Stimulated activated CD4-positive, alpha-beta T cell treated with anti-CD3 and anti-CD28 coated beads, Interleukin-15, amount 100 ng/mL, for 1 hour (primary cell): ENCODE data around the gene DHRS13.
"Not testable (repeated sequence)": the region's sequence is repeated elsewhere in the genome, so short reads cannot be mapped to it uniquely, and the experiment has no call there.

Source experiments
- DNase-seq, 2 donors: peaks; one replicate each; pipeline ENCODE4 v3.0.0-alpha.2; 2020; ENCODE audit warnings: low read depth in 1 of 2, low spot score in 1 of 2

DHRS13 gene

DNA sequence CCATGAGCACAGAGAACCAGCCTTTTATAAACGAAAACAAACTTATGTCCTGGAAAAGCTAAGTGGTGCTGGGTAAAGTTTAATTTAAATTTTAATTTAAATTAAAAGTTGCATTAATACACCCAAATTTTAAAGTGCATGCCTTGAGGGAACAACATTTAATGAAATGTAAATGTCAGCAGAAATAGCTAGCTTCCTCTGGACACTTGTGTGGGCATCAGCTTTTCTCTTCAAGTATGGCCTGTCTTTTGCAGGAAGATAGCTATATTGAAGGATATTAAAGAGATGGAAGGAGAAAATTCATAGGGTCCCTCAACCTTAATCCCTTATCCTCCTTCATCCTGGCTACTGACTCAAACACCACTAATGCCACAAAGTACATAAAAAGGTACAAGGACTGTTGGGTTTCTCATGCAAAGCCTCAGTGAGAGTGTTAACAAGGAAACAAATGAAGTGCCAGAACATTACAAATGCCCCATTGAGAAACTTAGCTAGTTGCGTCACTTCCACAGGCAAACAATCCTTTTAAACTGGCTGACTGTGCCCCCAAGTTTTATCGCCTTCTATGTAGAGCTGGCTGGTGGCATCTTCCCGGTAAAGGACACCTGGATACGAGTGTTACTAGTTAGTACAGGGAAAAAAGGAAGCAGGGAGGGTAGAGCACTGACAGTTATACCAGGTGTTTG, 34.3 kb upstream of the DHRS13 start:
- DNase-seq: no peak

DNA sequence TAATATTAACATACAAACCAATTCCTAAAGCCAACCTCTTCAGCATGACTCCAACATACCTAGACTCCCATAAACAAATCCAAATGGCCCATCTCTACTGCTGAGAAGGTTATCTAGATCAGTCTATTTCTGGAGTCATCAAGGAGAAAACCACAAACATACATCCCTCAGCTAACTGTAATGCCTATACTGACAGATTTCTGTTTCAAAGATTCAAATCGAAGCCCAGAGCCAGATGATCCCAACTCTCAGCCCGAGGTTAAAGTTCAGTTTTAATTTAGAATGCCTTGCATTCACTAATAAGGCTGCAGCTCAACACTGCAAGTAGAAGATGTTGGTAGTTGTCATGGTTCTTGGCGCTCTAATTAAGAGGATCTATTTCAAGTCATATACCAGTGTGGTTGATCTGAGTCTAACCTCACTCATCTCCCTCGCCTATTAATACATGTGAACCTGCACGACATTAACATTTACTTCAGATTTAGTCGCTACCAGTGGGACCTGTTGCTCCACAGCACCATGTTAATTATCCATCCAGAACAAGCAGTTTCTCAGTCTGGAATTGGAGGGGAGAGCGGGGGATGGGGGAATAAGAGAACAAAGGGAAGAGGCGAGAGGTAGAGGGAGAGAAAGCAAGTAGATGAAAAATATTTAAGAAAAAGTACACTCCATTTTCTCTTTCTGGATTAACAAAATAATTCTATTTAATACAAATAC, 33.0 kb upstream of the DHRS13 start:
- DNase-seq: no peak

DNA sequence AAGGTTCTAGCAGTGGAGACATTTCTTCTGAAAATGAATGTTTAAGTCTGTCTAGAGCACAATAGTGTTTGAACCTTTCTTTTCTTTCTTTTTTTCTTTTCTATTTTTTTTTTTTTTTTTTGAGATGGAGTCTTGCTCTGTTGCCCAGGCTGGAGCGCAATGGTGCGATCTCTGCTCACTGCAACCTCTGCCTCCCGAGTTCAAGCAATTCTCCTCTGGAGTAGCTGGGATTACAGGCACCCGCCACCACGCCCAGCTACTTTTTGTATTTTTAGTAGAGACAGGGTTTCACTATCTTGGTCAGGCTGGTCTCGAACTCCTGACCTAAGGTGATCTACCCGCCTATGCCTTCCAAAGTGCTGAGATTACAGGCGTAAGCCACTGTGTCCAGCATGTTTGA, 31.6 kb upstream of the DHRS13 start:
- not testable (repeated sequence) for DNase-seq

DNA sequence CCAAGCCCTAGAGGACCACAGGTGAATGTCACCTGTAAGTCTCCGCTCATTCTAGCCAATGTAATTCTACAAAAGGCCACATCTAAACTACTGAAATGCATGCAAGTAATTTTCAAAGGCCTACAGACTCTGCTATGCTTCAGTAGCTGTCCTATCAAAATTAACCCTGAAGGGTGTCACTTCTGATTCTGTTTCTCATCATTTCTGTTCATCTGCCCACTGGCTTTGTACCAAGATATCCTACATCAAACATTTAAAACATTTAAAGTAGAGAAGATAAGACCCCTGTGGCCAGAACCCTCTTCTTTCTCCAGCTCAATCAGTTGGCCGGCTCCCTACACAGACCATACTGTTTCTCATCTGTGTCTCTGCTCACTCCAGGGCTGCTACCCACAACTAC, 26.9 kb upstream of the DHRS13 start:
- DNase-seq: no peak

DNA sequence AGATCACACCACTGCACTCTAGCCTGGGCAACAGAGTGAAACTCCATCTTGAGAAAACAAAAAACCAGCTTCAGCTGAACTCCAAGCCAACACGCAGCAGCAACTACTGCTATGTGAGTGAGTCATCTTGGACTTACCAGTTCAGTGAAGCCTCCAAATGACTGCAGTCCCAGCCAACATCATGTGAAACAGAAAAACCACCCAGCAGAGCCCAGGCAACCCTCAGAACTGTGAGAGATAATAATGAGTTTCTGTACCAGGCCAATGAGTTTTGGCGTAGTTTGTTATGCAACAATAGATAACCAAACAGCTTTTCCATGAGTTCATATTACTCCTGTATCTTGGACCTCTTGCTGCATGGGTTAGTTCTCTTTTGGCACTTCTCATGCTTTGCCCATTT, 25.2 kb upstream of the DHRS13 start:
- no peak for DNase-seq

DNA sequence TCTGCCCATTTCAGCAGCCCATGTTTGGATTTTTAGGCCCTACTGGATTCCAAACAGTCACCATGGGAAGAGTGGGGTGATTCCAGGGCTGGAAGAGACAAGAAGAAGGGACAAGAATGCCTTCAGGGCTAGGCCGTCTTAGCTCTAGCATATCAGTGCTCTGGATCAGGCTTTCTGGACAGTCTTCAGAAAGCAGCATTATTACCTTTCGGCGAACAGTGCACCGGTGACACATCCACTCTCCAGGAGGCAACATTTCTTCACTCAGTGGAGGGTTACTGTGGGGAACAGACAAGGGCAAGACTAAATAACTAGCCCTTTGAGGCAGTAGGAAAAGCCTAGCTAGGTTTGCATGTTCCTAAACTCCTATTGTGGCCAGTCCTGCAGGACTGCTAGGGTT, 23.9 kb upstream of the DHRS13 start:
- DNase-seq: no peak

DNA sequence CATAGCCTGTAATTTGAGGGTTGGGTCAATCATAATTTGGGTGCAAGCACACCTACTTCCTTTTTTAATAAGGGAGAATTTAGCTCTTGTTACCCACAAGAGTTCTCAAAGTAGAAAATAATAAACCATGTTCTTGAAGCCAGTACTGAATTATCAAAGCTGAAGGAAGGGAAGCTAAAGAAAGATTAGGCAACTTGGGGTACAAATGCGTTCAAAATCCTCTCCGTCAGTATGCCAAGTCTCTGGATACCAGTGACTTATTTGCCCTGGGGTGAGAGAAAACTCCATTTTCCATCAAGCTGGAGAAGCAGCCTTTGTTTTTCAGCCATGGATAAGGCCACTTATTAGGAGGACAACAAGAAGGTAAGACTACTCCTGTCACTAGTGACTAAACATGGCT, 23.5 kb upstream of the DHRS13 start:
- no peak for DNase-seq

DNA sequence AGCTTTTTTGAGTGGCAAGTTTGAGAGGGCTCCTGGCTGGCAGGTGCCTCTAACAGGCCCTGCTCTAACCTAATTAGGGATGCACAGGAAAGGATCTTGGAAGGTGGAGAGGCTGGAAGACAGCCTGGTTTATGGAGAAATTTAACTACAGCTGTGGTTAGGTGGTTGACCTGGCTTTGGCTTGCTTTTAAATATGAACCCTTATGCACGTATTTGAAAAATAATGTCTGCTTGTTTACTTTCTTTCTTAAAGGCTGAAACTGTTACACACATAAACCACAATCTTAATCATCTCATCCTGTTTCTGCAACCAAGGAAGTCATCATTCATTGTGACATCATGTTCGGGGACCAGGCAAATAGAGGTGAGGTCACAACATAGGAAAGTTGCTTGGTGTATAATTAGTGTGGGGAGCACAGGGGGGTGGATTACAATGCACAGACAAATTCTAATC, 23.1 kb upstream of the DHRS13 start:
- DNase-seq: peak in 1 of 2 donors; percentile 22

DNA sequence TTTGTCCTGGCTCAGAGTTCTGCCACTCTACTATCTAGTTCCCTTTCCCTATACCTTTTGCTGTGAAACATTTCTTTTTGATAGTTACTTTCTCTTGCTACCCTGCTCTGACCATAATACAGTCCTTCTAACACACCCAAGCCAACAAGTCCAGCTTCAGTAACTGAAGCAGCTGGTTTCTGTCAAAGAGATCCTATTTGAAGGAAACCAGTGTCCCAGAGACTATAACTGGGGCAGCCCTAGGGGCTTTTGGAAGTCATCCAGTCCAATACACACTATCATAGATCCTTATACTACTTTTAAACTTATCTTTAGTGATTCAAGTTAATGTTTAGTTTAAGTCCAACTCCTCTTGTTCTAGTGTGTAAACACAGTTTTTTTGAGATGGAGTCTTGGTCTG, 17.3 kb upstream of the DHRS13 start:
- no peak for DNase-seq

DNA sequence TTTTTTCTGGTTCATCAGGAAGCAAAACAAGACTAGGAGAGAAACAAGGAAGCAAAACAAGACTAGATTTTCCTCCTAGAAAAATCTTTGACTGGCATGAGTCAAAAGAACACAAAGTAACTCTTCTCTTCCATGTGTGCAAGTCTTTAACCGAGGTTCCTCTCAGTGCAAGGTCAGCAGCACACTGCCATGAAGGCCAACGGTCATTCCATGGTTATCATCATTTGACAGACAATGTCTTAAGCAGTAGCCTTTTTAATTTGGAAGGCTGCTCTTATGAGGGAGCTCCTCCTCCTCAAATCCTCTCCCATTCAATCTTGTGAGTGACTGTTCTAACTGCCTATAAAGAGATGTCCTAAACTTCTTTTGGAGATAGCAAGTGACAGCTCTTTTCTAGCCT, 15.4 kb upstream of the DHRS13 start:
- DNase-seq: no peak

DNA sequence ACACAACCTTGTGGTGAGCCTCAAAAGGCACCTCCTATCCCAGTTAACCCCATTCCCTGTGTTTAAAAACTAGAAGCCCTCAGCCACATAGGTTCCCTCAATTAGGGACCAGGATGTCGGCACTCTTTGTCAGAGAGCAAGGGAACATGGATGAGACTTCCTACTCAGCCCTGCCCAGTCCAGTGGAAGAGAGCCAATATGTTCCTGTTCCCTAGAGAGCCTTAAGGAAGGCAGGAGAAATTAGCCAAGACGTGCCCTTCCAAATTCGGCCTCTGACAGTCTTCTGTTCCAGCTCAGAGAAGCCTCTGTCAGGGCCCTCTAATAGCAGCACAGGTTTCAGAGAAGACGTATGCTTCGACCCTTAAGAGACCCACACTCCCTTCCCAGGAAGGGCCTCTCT, 14.6 kb upstream of the DHRS13 start:
- DNase-seq: no peak

DNA sequence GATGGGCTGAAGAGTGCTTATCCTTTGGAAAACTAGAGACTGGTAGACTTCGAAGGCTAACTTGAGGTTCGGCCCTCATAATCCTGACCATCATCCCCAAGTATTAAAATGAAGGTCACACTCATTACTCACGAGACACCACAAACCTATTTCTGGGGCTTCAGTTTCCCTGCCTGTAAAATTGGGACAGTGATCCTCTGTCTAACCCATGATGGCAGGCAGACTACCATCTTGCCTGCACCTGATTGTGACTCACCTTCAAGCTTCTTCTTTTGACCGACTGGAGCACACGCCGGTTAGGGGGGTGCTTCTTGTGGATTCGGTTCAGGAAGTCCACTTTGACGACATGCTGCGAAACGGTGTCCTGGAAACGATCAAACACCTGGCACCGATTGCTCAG, 14.2 kb upstream of the DHRS13 start:
- no peak for DNase-seq

DNA sequence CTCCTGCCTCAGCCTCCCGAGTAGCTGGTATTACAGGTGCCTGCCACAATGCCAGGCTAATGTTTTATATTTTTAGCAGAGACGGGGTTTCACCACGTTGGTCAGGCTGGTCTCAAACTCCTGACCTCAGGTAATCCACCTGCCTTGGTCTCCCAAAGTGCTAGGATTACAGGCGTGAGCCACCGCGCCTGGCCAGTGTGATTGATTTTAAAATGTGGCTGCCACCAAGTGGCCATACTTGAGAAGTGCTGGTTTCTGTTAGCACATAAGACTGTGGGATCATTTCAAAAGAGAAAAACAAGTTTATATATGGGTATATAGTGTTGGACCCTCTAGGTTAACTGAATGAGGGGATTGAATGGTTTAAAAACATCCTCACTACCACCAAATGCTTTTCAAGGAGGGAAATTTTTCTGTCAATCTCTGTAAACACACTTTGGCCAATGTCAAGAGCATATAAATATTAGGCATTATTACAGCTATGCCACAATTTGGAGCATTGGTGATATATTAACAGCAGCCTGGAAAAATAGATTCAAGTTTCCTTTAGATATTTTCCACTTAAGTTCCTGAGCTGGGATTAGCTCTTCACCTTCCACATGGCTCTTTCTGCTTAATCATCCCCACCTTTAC, 13.5 kb upstream of the DHRS13 start:
- DNase-seq: peak in 1 of 2 donors; percentile 17

DNA sequence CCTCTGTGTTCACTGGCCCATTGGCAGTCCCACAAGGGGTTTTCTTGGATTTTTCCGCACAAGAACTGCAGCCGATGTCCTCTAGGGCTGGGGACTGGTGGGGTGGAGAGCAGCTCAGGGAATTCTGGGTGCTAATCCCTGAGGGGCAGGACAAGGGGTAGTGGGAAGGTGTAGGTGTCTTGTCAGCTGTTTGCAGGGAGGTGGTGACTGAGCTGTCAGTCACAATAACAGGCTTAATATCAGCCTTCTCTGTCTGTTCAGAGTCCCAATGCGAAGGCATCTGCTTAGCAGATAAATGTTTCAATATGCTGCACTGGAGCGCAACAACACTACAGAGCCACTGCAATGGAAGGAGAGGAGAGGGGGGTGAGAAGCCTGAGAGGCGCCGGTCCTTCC, 10.1 kb upstream of the DHRS13 start:
- DNase-seq: no peak

DNA sequence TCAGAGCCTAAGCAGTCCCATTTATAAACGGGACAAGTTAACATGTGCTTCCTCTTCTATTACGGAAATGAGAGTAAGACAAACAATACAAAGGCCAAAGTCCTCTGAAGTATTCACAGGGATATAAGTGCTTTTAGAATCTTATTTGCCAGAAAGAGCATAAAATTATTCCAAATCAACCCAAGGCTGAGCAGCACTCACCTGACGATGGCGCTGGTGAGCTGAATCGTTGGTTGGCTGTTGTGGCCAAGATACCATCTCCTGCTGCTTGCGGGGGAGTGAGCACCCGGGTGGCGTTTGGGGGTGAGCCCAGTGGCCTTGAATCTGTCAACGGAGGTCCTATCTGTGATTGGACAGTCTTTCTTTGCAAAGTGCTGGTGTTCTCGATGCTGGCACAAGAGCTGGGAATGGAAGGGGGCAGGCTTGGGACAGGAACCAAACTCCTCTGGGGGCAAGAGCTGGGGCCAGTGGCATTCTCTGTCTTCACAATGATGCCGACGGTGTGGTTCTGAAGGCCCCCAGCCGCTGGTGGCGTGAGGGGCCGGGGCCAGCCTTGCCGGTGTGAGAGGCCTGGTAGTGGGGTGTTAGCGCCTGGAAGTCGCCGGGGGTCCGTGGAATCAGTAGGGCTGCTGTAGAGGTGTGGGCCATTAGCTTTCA, 9.5 kb upstream of the DHRS13 start:
- DNase-seq: no peak

DNA sequence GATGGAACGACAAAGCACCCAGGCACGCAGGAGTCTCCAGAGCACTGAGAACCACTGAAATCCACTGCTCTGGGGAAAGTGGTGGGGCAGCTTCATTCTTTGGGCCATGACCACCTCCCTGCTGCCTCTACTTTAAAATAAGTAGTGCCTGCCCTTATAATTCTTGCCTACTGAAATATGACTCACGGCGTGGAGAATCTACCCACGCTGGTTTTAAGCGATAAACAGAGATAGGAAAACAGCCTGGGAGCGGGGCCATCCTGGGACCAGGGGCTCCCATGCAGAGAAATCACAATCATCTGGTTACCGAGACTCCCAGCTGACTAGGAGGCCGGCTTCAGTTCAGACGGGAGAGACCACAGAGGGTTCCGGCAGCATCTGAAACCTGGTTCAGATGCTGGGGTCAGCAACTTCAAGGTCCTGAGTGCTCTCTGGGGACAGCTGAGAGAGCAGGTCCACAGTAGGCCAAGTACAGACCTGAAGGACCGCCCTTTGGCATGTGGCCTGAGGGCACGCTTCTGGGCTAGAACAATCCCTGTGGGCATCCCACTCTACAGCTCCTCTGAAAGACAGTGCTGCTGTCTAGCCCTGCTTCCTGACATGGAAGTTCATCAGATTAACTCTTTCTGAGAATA, 8.6 kb upstream of the DHRS13 start:
- no peak for DNase-seq

DNA sequence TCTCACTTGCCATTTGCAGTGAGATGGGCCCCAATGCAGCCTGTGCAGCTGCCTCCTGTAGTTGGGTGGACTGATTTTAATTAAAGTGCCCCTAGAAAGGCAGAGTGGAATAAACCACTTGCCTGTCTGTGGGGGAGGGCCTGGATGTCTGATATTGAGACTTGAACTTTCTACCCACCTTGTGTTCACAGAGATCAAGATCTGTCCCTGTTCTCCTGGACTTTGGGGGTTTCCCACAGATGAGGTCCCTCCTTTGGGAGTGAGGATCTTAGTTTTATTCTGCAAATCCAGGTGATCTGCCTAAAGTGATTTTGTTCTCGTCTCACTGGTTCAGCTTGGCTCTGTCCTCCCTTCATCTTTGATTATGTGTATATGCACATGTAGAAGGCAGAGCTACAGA, 7.7 kb upstream of the DHRS13 start:
- no peak for DNase-seq

DNA sequence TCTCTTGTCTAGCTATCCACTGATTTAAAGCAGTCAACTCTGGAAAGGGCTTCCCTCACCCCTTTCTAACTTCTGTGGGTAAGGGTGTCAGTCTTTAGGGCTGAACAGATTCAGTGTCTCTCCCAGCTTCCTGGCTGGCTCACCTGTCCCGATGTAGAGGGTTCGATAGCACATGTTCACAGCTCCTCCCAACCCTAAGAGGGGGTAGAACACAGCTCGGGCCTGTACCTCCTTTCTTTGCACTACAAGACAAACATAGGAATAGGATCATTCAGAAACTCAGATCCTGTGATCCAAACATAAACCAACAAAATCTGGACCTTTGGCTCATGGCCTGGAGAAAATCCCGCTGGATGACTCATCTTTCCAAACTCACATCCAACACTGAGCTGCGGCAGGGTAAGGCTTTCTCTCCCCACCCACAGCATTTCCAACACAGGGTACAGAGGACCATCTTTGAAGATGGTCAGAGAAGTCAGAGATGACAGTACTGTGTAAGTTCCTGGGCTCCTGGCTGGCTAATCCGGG, 5.8 kb upstream of the DHRS13 start:
- no peak for DNase-seq

DNA sequence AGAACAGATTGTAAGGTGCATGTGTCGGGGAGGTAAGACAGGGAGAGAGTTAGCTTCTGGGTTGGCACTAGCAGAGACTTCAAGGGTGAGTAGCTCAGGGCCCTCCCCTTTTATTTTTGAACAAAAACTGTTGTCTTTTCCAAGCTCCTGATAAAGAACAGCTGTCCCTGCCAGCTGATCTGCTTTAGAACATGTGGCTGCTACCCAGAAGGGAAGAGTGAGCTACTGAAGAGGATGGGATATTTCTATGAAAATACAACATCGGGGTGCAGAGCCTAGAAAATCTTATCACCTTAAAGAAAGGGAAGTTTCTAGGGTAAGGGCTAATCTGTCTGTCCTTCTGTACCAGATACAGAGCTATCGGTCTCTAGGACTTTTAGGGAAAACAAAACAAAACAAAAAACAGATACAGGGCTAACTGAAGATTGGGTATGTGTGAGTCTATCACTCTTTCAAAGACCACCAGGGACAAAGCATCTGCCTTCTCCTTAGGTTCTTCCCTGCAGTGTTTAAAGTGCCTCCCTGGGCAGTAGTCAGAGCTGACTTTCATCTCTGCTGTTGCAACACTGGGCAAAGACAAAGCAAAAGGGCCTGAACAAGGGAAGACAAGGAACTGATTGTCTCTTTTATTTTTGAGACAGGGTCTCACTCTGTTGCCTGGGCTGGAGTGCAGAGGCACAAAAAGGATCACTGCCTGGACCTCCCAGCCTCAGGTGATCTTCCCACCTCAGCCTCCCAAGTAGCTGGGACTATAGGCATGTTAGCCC, 5.0 kb upstream of the DHRS13 start:
- DNase-seq: no peak

DNA sequence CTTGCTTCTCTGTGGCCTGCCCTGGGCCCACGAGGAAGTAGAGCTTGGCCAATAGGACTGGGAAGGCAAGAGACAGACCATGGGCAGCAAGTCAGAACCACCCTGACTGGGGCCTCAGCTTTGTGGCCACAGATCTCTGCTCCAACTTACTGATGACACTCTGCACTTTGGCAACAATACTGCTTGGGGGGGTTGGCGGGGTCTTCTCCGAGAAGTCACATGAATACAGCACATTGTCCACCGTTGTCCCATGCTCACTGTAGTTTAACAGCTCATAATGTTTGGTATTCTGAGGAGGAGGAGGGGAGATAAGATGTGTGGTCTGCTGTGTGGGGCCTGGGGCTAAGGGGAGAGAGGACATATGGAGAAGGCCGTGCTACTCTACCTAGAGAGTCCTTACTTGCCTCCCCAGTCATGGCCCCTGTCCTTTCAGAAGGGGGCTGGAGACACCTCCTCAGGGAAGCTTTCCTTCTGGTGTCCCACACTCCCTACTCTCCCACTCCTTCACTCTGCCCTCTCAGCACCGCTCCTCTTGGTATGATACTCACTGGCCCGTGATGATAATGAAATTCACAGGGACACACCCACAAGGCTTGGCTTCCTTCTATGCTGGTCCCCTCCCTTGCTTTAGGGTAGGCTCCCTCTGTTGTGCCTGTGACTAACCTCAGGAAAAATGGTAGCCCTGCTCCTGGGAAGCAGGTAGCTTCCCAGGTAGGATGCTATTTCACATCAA, 4.0 kb upstream of the DHRS13 start:
- DNase-seq: no peak
